GM08714 (cell line): Measurements from ENCODE around the gene PSMA5.
"Not testable (repeated sequence)": the region's sequence is repeated elsewhere in the genome, so short reads cannot be mapped to it uniquely, and the experiment has no call there.

Experiments
- H3K4me3 ChIP-seq: fragments of 200-500 bp; sonication (Bioruptor generic); 2 replicates; pipeline ENCODE4 v1.5.1; 2014; ENCODE audit warnings: mild to moderate bottlenecking, low read length, inconsistent platforms
- ZNF274 ChIP-seq: IDR thresholded peaks from 2 replicates; pipeline ENCODE4 v1.6.1; 2012; ENCODE audit warnings: mild to moderate bottlenecking, low read depth, low read length

Gene PSMA5

GRCh38 chr1:109391157-109391556 is 35.1 kb downstream of the PSMA5 start:
- TF ChIP-seq ZNF274, result no peak
- no peak overlapping the region; the same call in 1 of the 2 replicates for H3K4me3 ChIP-seq

GRCh38 chr1:109389638-109390341 is 36.5 kb downstream of the PSMA5 start:
- TF ChIP-seq ZNF274, result no peak
- H3K4me3 ChIP-seq, result no peak overlapping the region

- no peak overlapping the region for H3K4me3 ChIP-seq
- no peak for TF ChIP-seq ZNF274
These were observed 37.2 kb downstream of the PSMA5 start for GRCh38 chr1:109388884-109389637.

GRCh38 chr1:109388208-109388711 is 38.0 kb downstream of the PSMA5 start:
- no peak for TF ChIP-seq ZNF274
- no peak overlapping the region for H3K4me3 ChIP-seq

- TF ChIP-seq ZNF274, result no peak
- H3K4me3 ChIP-seq, result no peak overlapping the region
These were observed 40.1 kb downstream of the PSMA5 start for GRCh38 chr1:109386054-109386717.

GRCh38 chr1:109385417-109385816 is 40.8 kb downstream of the PSMA5 start:
- no peak for TF ChIP-seq ZNF274
- H3K4me3 ChIP-seq, result no peak overlapping the region

GRCh38 chr1:109383854-109384253 is 42.4 kb downstream of the PSMA5 start:
- no peak for TF ChIP-seq ZNF274
- no peak overlapping the region for H3K4me3 ChIP-seq

GRCh38 chr1:109383087-109383779 is 43.0 kb downstream of the PSMA5 start:
- H3K4me3 ChIP-seq, result no peak overlapping the region
- no peak for TF ChIP-seq ZNF274

GRCh38 chr1:109381573-109381972 is 44.7 kb downstream of the PSMA5 start:
- H3K4me3 ChIP-seq, result no peak overlapping the region
- no peak for TF ChIP-seq ZNF274

GRCh38 chr1:109379907-109380306 is 46.3 kb downstream of the PSMA5 start:
- no peak for TF ChIP-seq ZNF274
- H3K4me3 ChIP-seq, result no peak overlapping the region

- no peak overlapping the region for H3K4me3 ChIP-seq
- no peak for TF ChIP-seq ZNF274
These were observed 46.8 kb downstream of the PSMA5 start for GRCh38 chr1:109379422-109379821.

- H3K4me3 ChIP-seq, result no peak overlapping the region
- TF ChIP-seq ZNF274, result no peak
These were observed 48.5 kb downstream of the PSMA5 start for GRCh38 chr1:109377698-109378097.

GRCh38 chr1:109373696-109374095 is 52.6 kb downstream of the PSMA5 start:
- not testable (repeated sequence) for H3K4me3 ChIP-seq

GRCh38 chr1:109373126-109373525 is 53.1 kb downstream of the PSMA5 start:
- no peak for TF ChIP-seq ZNF274
- no peak overlapping the region for H3K4me3 ChIP-seq

- no peak for TF ChIP-seq ZNF274
- no peak overlapping the region for H3K4me3 ChIP-seq
These were observed 54.0 kb downstream of the PSMA5 start for GRCh38 chr1:109372281-109372680.
